Stimulated activated naive CD4-positive, alpha-beta T cell (primary cell): ENCODE measurements around the gene AKAP3.
A peak's percentile ranks its signal among the peaks of the same experiment; 100 is the strongest.

Experiments
- DNase-seq, 6 experiments: peaks; one replicate each; lab custom pipeline; 2025; lab: John Stamatoyannopoulos, UW

Gene AKAP3

DNA sequence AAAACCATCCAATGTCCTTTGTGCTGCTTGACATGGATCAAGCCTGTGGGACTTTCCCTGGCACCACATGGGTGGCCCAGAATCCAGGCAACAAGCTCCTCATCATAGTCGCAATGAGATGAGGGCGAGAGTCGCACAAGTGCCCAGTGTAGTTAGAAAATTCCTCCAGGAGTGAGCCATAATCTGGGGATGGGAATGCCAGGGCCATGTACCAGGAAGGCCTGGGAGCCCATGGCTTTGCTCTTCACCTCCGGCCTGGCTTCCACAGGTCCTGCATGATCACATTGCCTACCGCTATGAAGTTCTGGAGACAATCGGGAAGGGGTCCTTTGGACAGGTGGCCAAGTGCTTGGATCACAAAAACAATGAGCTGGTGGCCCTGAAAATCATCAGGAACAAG lies 53.0 kb downstream of the AKAP3 start:
- DNase-seq = no peak

DNA sequence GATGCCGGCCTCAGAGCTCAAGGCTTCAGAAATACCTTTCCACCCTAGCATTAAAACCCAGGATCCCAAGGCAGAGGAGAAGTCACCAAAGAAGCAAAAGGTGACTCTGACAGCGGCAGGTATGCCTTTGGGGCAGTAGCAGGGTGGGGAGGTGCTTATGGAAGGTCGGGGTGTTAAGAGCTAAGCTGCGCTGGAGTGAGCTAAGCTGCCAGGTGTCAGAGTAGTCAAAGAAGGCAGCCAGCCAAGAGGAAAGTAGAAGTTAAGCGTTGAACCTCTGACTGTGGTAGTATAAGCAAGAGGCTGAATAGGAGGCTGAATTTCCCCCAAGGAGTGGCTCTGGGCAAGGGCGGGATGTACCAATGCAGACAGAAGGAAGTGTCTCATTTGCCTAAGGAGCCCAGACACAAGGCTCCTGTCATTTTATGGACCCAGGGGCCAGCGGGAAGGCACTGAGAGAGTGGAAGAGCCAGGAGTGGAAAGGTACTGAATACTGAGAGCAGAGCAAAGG lies 57.6 kb downstream of the AKAP3 start:
- DNase-seq = no peak

- DNase-seq = no peak
Measured at GRCh38 chr12:4589941-4590340, 58.9 kb downstream of the AKAP3 start.

GRCh38 chr12:4588916-4589315 lies 59.9 kb downstream of the AKAP3 start:
- no peak for DNase-seq

GRCh38 chr12:4587108-4587507 lies 61.7 kb downstream of the AKAP3 start:
- no peak for DNase-seq

DNA sequence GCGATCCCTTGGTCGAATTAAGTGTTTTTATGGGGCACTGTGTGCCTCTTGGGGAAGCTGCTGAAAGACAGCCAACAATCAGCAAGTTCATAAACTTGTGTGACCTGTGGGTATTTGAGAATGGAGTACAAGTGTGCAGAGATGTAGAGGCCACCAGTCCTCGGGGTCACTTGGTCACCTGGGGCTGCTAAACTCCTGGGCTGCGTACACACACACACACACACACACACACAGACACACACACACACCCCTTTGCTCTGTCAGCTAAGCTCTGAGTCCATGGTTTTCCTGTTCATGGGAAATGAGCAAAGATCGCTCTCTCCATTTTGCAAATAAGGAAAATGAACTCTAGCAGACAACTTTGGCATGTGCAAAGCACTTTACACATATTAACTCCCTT lies 62.4 kb downstream of the AKAP3 start:
- no peak for DNase-seq

- no peak for DNase-seq
Measured at GRCh38 chr12:4584896-4585295, 64.0 kb downstream of the AKAP3 start.

GRCh38 chr12:4584281-4584680 lies 64.6 kb downstream of the AKAP3 start:
- no peak for DNase-seq

DNA sequence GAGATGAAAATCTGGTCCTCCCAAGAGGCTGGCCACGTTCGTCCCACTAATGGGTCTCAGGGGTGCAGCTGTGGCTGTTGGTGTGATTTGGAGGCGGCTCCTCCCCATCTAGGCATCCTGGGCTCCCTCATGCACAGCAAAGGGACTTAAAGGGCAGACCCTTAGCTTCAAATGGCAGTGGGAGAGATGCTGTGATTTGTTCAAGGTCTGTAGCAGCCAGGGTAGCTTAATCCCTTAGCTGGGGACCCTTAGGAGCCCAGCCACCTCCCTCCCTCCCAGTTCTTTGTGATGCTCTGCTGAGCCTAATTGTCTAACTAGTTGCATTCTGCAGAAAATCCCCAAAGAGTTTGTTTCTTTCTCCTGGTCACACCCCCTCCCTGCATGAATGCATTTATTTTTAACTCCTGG lies 68.6 kb downstream of the AKAP3 start:
- DNase-seq = no peak

- DNase-seq = peak in 1 of 6 experiments; percentile 10
Measured at GRCh38 chr12:4579305-4580102, 69.3 kb downstream of the AKAP3 start.

GRCh38 chr12:4572680-4573079 lies 76.2 kb downstream of the AKAP3 start:
- no peak for DNase-seq

GRCh38 chr12:4569261-4569660 lies 79.6 kb downstream of the AKAP3 start:
- no peak for DNase-seq

GRCh38 chr12:4567073-4567881 lies 81.6 kb downstream of the AKAP3 start:
- DNase-seq = no peak

DNA sequence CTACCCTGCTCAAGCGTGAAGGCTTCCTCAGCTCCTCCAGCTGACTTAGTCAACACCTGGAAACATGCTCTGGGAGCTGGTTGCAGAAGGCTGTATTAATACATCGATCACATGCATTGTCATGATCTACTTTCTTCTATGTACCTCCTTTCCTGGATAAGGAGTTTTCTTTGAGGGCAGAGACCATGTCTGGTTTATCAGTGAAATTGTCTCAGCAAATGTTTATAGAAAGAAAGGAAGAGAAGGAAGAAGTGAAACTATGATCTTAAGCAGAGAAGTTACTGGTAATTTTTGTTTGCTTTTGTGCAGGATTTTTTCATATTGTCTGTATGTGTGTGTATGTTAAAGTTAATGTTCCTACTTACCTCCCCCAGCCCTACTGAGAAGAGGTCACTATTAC lies 82.4 kb downstream of the AKAP3 start:
- no peak for DNase-seq
